Measurements from ENCODE around the gene DGKH. TPM values are rescaled to one million over a fixed set of nuclear protein-coding genes. Genes with fewer than 3 reads are reported as not detected.

Gene DGKH
- total and polyA plus RNA-seq, 10 of the 15 experiments (the other 5 are each of a cell fraction or from before 2014, with no cell fraction given) = 1.3 to 15.2 (median 7.3) TPM

- SMC1A ChIA-PET (ENCODE audit: uncharacterized antibody, unreplicated experiment) = interaction anchor here (2.0 kb wide), 1 partner anchor 12 kb away, joined by 5 read pairs; no protein-coding TSS in a partner anchor
- 98% methylated on average over 3 of the region's 3 CpGs for WGBS (ENCODE audit: insufficient coverage, insufficient replicate concordance, low lambda C conversion rate, missing lambda C conversion rate)
- BruUV-seq (replicated peaks) = no TSS peak
- CTCF ChIA-PET = no interaction called here
- H3K9me3 ChIP-seq (replicated peaks; ENCODE audit: control insufficient read depth, insufficient read depth, low read length) = peaks cover 2% of the 10 kb centered on the region; the same call in 1 of the 3 replicates
- POLR2A ChIA-PET = no interaction called here
- RAD21 ChIA-PET (ENCODE audit: unreplicated experiment) = no interaction called here
- H3K4me1 ChIP-seq (ENCODE audit: control insufficient read depth, insufficient read depth, low read length) = no peaks in the 10 kb centered on the region; the same call in 1 of the 2 replicates
- no peaks in the 10 kb centered on the region for H4K20me1 ChIP-seq (ENCODE audit: control insufficient read depth, insufficient read depth)
- DNase-seq (ENCODE audit: low read depth, low spot score) (no peak), ATAC-seq (no peak), FAIRE-seq (no peak)
- TF ChIP-seq E2F4 (IDR thresholded peaks at IDR 0.05; ENCODE audit: low read depth, low read length) (no peak), SUZ12 (IDR thresholded peaks at IDR 0.05; ENCODE audit: unreplicated experiment) (no peak), ZNF622 (IDR thresholded peaks at IDR 0.05) (no peak), SMAD1 (IDR thresholded peaks at IDR 0.05; ENCODE audit: low read depth, partially characterized antibody) (no peak), MEF2B (IDR thresholded peaks at IDR 0.05; ENCODE audit: partially characterized antibody, poor library complexity, severe bottlenecking) (no peak), STAT3 (IDR thresholded peaks at IDR 0.05; ENCODE audit: low read depth, low read length) (no peak), ESRRA (IDR thresholded peaks at IDR 0.05; ENCODE audit: low read length) (no peak), MLLT1 (IDR thresholded peaks at IDR 0.05) (no peak), CTCF (IDR thresholded peaks at IDR 0.05 in 2 of 3, conservative IDR thresholded peaks at IDR 0.05 in 1 of 3; ENCODE audit: control insufficient read depth in 2 of 3, extremely low read depth in 1 of 3, insufficient read depth in 1 of 3, low read depth in 3 of 3, low read length in 3 of 3) (no peak), NFIC (IDR thresholded peaks at IDR 0.05; ENCODE audit: low read depth, low read length) (no peak), SIX5 (IDR thresholded peaks at IDR 0.05; ENCODE audit: low read depth, low read length, severe bottlenecking) (no peak), NRF1 (conservative IDR thresholded peaks at IDR 0.05; ENCODE audit: low read depth, low read length) (no peak), SIN3A (IDR thresholded peaks at IDR 0.05; ENCODE audit: low read depth, low read length) (no peak), RELA (IDR thresholded peaks at IDR 0.05; ENCODE audit: borderline replicate concordance, partially characterized antibody) (no peak)
- TF ChIP-seq, protein P1, sequence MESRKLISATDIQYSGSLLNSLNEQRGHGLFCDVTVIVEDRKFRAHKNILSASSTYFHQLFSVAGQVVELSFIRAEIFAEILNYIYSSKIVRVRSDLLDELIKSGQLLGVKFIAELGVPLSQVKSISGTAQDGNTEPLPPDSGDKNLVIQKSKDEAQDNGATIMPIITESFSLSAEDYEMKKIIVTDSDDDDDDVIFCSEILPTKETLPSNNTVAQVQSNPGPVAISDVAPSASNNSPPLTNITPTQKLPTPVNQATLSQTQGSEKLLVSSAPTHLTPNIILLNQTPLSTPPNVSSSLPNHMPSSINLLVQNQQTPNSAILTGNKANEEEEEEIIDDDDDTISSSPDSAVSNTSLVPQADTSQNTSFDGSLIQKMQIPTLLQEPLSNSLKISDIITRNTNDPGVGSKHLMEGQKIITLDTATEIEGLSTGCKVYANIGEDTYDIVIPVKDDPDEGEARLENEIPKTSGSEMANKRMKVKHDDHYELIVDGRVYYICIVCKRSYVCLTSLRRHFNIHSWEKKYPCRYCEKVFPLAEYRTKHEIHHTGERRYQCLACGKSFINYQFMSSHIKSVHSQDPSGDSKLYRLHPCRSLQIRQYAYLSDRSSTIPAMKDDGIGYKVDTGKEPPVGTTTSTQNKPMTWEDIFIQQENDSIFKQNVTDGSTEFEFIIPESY (IDR thresholded peaks at IDR 0.05) = no peak
- TF ChIP-seq, protein P2, sequence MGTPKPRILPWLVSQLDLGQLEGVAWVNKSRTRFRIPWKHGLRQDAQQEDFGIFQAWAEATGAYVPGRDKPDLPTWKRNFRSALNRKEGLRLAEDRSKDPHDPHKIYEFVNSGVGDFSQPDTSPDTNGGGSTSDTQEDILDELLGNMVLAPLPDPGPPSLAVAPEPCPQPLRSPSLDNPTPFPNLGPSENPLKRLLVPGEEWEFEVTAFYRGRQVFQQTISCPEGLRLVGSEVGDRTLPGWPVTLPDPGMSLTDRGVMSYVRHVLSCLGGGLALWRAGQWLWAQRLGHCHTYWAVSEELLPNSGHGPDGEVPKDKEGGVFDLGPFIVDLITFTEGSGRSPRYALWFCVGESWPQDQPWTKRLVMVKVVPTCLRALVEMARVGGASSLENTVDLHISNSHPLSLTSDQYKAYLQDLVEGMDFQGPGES (IDR thresholded peaks at IDR 0.05) = no peak
- peaks cover 0 to 3% of the 10 kb centered on the region in 2 experiments; a peak in 1 of 4 replicates for H3K36me3 ChIP-seq (ENCODE audit: control insufficient read depth in 2 of 2, insufficient read depth in 2 of 2, low read length in 1 of 2)
- no peak overlapping the region for H3K4me2 ChIP-seq (ENCODE audit: control insufficient read depth, insufficient read depth)
- in situ Hi-C loops (cut with MboI) = no loop called here
- H3K27ac ChIP-seq (ENCODE audit: control insufficient read depth, insufficient read depth) = no peak overlapping the region
- no peaks in the 10 kb centered on the region for H3K27me3 ChIP-seq (replicated peaks in 1 of 2; ENCODE audit: control insufficient read depth in 2 of 2, insufficient read depth in 2 of 2, low read length in 1 of 2)
- no peak overlapping the region for H3K9ac ChIP-seq (ENCODE audit: control insufficient read depth, insufficient read depth, low read length)
- H3K4me3 ChIP-seq = no peak overlapping the region
- intact Hi-C loops (cut with micrococcal nuclease; ENCODE audit: unreplicated experiment) = no loop called here
- H2AFZ ChIP-seq (ENCODE audit: control insufficient read depth, low read depth, low read length) = no peak overlapping the region
- no peaks in the 10 kb centered on the region for H3K79me2 ChIP-seq (ENCODE audit: control insufficient read depth, insufficient read depth, low read length)
Measured at GRCh38 chr13:42136518-42136917, 88.1 kb downstream of the DGKH start.
